Osteoblast (primary cell): ENCODE data around the gene AFF3. TPM values are rescaled to one million over a fixed set of nuclear protein-coding genes. Genes with fewer than 3 reads are reported as not detected.
A peak's percentile ranks its signal among the peaks of the same experiment; 100 is the strongest.

Experiments
- DNase-seq: peaks from one replicate; pipeline ENCODE4 v3.0.0; 2011; ENCODE audit warnings: low spot score, mixed read lengths; ENCODE audit not compliant: insufficient read length; ENCODE audit errors: missing footprints
- H2AFZ ChIP-seq: 2 replicates; pipeline ENCODE4 v1.6.0; 2011; ENCODE audit warnings: mild to moderate bottlenecking, low read length
- H3K27ac ChIP-seq: 2 replicates; pipeline ENCODE4 v1.5.1; 2011; ENCODE audit warnings: mild to moderate bottlenecking, low read depth, low read length, moderate library complexity
- H3K27me3 ChIP-seq: 2 replicates; pipeline ENCODE4 v1.6.0; 2012; ENCODE audit warnings: mild to moderate bottlenecking, control low read depth, inconsistent platforms, low read length, moderate library complexity; ENCODE audit not compliant: insufficient read depth
- H3K36me3 ChIP-seq: 2 replicates; pipeline ENCODE4 v1.5.1; 2011; ENCODE audit warnings: mild to moderate bottlenecking, low read length, control low read depth, moderate library complexity; ENCODE audit not compliant: insufficient read depth
- H3K4me1 ChIP-seq: 2 replicates; pipeline ENCODE4 v1.5.1; 2011; ENCODE audit warnings: mild to moderate bottlenecking, low read length, control low read depth, moderate library complexity; ENCODE audit not compliant: insufficient read depth
- H3K4me2 ChIP-seq: 2 replicates; pipeline ENCODE4 v1.6.0; 2011; ENCODE audit warnings: mild to moderate bottlenecking, low read length; ENCODE audit not compliant: insufficient read depth
- H3K4me3 ChIP-seq: fragments of 200-600 bp; sonication (generic); 3 replicates; pipeline ENCODE4 v1.5.1; 2012; ENCODE audit warnings: mild to moderate bottlenecking, low read length, inconsistent platforms; ENCODE audit not compliant: insufficient read depth
- H3K79me2 ChIP-seq: 2 replicates; pipeline ENCODE4 v1.6.0; 2012; ENCODE audit warnings: mild to moderate bottlenecking, low read length, control low read depth, inconsistent platforms; ENCODE audit not compliant: insufficient read depth
- H3K9me3 ChIP-seq: 2 replicates; pipeline ENCODE4 v1.5.1; 2011; ENCODE audit warnings: low read depth, low read length, control low read depth
- H4K20me1 ChIP-seq: 2 replicates; pipeline ENCODE4 v1.6.0; 2012; ENCODE audit warnings: mild to moderate bottlenecking, low read length, control low read depth; ENCODE audit not compliant: insufficient read depth
- CTCF ChIP-seq: IDR thresholded peaks from 2 replicates; pipeline ENCODE4 v1.5.1; 2011; ENCODE audit warnings: mild to moderate bottlenecking, low read depth, low read length, moderate library complexity; ENCODE audit errors: extremely low read depth
- total RNA-seq: library from RNA; depleted of rRNA; stranded (reverse); fragments of >200 nt; gene quantifications from 2 replicates; pipeline ENCODE4 v1.2.3, GENCODE V29; 2012

AFF3 gene
- total RNA-seq, 1 donor = 4.3 TPM

- Histone ChIP-seq H3K27ac (no peak overlapping the region), H2AFZ (no peak overlapping the region), H3K4me3 (no peak overlapping the region), H3K4me1 (peaks cover 3% of the 10 kb centered on the region), H3K9me3 (no peaks in the 10 kb centered on the region), H4K20me1 (no peaks in the 10 kb centered on the region), H3K4me2 (no peak overlapping the region), H3K27me3 (peaks cover 1% of the 10 kb centered on the region), H3K79me2 (no peaks in the 10 kb centered on the region), H3K36me3 (peaks cover 2% of the 10 kb centered on the region)
- no peak for TF ChIP-seq CTCF
- peak; percentile 52 for DNase-seq
Measured at GRCh38 chr2:100051253-100051652, 91.1 kb downstream of the AFF3 start.

GRCh38 chr2:100050685-100051084 lies 91.7 kb downstream of the AFF3 start:
- Histone ChIP-seq H4K20me1 (no peaks in the 10 kb centered on the region), H3K79me2 (no peaks in the 10 kb centered on the region), H3K4me1 (no peaks in the 10 kb centered on the region), H2AFZ (no peak overlapping the region), H3K27ac (no peak overlapping the region), H3K36me3 (peaks cover 5% of the 10 kb centered on the region), H3K4me2 (no peak overlapping the region), H3K27me3 (peaks cover 7% of the 10 kb centered on the region), H3K9me3 (no peaks in the 10 kb centered on the region), H3K4me3 (no peak overlapping the region)
- TF ChIP-seq CTCF = no peak
- DNase-seq = no peak

GRCh38 chr2:100046961-100047947 lies 95.1 kb downstream of the AFF3 start:
- H2AFZ ChIP-seq = no peak overlapping the region
- no peak overlapping the region for H3K27ac ChIP-seq
- no peak overlapping the region for H3K4me3 ChIP-seq
- H3K27me3 ChIP-seq = peaks cover 9% of the 10 kb centered on the region
- no peaks in the 10 kb centered on the region for H4K20me1 ChIP-seq
- H3K4me1 ChIP-seq = no peaks in the 10 kb centered on the region
- TF ChIP-seq CTCF = no peak
- no peak for DNase-seq
- H3K9me3 ChIP-seq = no peaks in the 10 kb centered on the region
- no peak overlapping the region for H3K4me2 ChIP-seq
- H3K79me2 ChIP-seq = no peaks in the 10 kb centered on the region
- H3K36me3 ChIP-seq = peaks cover 5% of the 10 kb centered on the region

GRCh38 chr2:100045000-100045399 lies 97.4 kb downstream of the AFF3 start:
- Histone ChIP-seq H3K27me3 (peaks cover 9% of the 10 kb centered on the region), H3K4me3 (no peak overlapping the region), H3K27ac (no peak overlapping the region), H3K4me1 (no peaks in the 10 kb centered on the region), H3K79me2 (no peaks in the 10 kb centered on the region), H2AFZ (no peak overlapping the region), H4K20me1 (no peaks in the 10 kb centered on the region), H3K4me2 (no peak overlapping the region), H3K9me3 (no peaks in the 10 kb centered on the region), H3K36me3 (peaks cover 5% of the 10 kb centered on the region)
- no peak for DNase-seq
- TF ChIP-seq CTCF = no peak
